ENCODE data around the gene GRIK4.

The GRIK4 gene

GRCh38 chr11:120587299-120587698 lies 75.8 kb downstream of the GRIK4 start:
- no peak for DNase-seq (ENCODE audit: low read depth in 2 of 2)
- no peak overlapping the region for H3K4me3 ChIP-seq (replicated peaks in 1 of 2; ENCODE audit: low read depth in 2 of 2, low read length in 2 of 2)
- TF ChIP-seq CTCF (IDR thresholded peaks at IDR 0.05; ENCODE audit: low read depth, low read length), result no peak

GRCh38 chr11:120589376-120589775 lies 77.8 kb downstream of the GRIK4 start:
- no peak overlapping the region for H3K4me3 ChIP-seq (replicated peaks in 1 of 2; ENCODE audit: low read depth in 2 of 2, low read length in 2 of 2)
- no peak for TF ChIP-seq CTCF (IDR thresholded peaks at IDR 0.05; ENCODE audit: low read depth, low read length)
- DNase-seq (ENCODE audit: low read depth in 2 of 2), result no peak

- DNase-seq (ENCODE audit: low read depth in 2 of 2), result no peak
- TF ChIP-seq CTCF (IDR thresholded peaks at IDR 0.05; ENCODE audit: low read depth, low read length), result no peak
- H3K4me3 ChIP-seq (replicated peaks in 1 of 2; ENCODE audit: low read depth in 2 of 2, low read length in 2 of 2), result no peak overlapping the region
Observed at GRCh38 chr11:120590472-120590871, 78.9 kb downstream of the GRIK4 start.

- no peak overlapping the region for H3K4me3 ChIP-seq (replicated peaks in 1 of 2; ENCODE audit: low read depth in 2 of 2, low read length in 2 of 2)
- TF ChIP-seq CTCF (IDR thresholded peaks at IDR 0.05; ENCODE audit: low read depth, low read length), result no peak
- DNase-seq (ENCODE audit: low read depth in 2 of 2), result no peak
Observed at GRCh38 chr11:120594746-120595145, 83.2 kb downstream of the GRIK4 start.

GRCh38 chr11:120595557-120595956 lies 84.0 kb downstream of the GRIK4 start:
- no peak for TF ChIP-seq CTCF (IDR thresholded peaks at IDR 0.05; ENCODE audit: low read depth, low read length)
- DNase-seq (ENCODE audit: low read depth in 2 of 2), result no peak
- no peak overlapping the region for H3K4me3 ChIP-seq (replicated peaks in 1 of 2; ENCODE audit: low read depth in 2 of 2, low read length in 2 of 2)

GRCh38 chr11:120597250-120598215 lies 86.0 kb downstream of the GRIK4 start:
- H3K4me3 ChIP-seq (replicated peaks in 1 of 2; ENCODE audit: low read depth in 2 of 2, low read length in 2 of 2), result no peak overlapping the region
- no peak for TF ChIP-seq CTCF (IDR thresholded peaks at IDR 0.05; ENCODE audit: low read depth, low read length)
- no peak for DNase-seq (ENCODE audit: low read depth in 2 of 2)

Measured in cardiac fibroblast (primary cell).